Measurements from ENCODE around the gene MAGI1.
"Not testable (repeated sequence)": the region's sequence is repeated elsewhere in the genome, so short reads cannot be mapped to it uniquely, and the experiment has no call there.

Gene MAGI1

GRCh38 chr3:65549626-65549959, 489.1 kb downstream of the MAGI1 start:
- DNase-seq: no peak

GRCh38 chr3:65548848-65549625, 489.7 kb downstream of the MAGI1 start:
- no peak for DNase-seq

GRCh38 chr3:65545429-65545828, 493.3 kb downstream of the MAGI1 start:
- no peak for DNase-seq

GRCh38 chr3:65543391-65543790, 495.3 kb downstream of the MAGI1 start:
- DNase-seq: not testable (repeated sequence)

GRCh38 chr3:65540666-65541065, 498.1 kb downstream of the MAGI1 start:
- DNase-seq: peak; percentile 80

GRCh38 chr3:65539616-65540015, 499.1 kb downstream of the MAGI1 start:
- DNase-seq: no peak

GRCh38 chr3:65538101-65538500, 500.6 kb downstream of the MAGI1 start:
- DNase-seq: no peak

- DNase-seq: no peak
Observed at GRCh38 chr3:65537109-65537508, 501.6 kb downstream of the MAGI1 start.

GRCh38 chr3:65535260-65535659, 503.5 kb downstream of the MAGI1 start:
- DNase-seq: no peak

- peak; percentile 73 for DNase-seq
Observed at GRCh38 chr3:65534805-65535204, 503.9 kb downstream of the MAGI1 start.

- no peak for DNase-seq
Observed at GRCh38 chr3:65532749-65533148, 506.0 kb downstream of the MAGI1 start.

- no peak for DNase-seq
Observed at GRCh38 chr3:65532215-65532614, 506.5 kb downstream of the MAGI1 start.

GRCh38 chr3:65531499-65531898, 507.2 kb downstream of the MAGI1 start:
- no peak for DNase-seq

GRCh38 chr3:65526656-65527055, 512.1 kb downstream of the MAGI1 start:
- no peak for DNase-seq

GRCh38 chr3:65524584-65524983, 514.1 kb downstream of the MAGI1 start:
- DNase-seq: no peak

- no peak for DNase-seq
Observed at GRCh38 chr3:65523878-65524277, 514.8 kb downstream of the MAGI1 start.

- DNase-seq: no peak
Observed at GRCh38 chr3:65521032-65521431, 517.7 kb downstream of the MAGI1 start.

GRCh38 chr3:65516998-65517397, 521.7 kb downstream of the MAGI1 start:
- DNase-seq: no peak

- DNase-seq: not testable (repeated sequence)
Observed at GRCh38 chr3:65514317-65514716, 524.4 kb downstream of the MAGI1 start.

- not testable (repeated sequence) for DNase-seq
Observed at GRCh38 chr3:65509423-65509794, 529.3 kb downstream of the MAGI1 start.

GRCh38 chr3:65508750-65509422, 529.8 kb downstream of the MAGI1 start:
- DNase-seq: no peak

- DNase-seq: no peak
Observed at GRCh38 chr3:65507437-65507836, 531.3 kb downstream of the MAGI1 start.

- no peak for DNase-seq
Observed at GRCh38 chr3:65503776-65504175, 534.9 kb downstream of the MAGI1 start.

- no peak for DNase-seq
Observed at GRCh38 chr3:65502526-65502925, 536.2 kb downstream of the MAGI1 start.

Measured in NCI-H2171 treated with DMSO at 0.1 percent for 48 hours (cell line).